ENCODE data around the gene RUSC2. TPM values are rescaled to one million over a fixed set of nuclear protein-coding genes. Genes with fewer than 3 reads are reported as not detected.

Gene RUSC2
- total and polyA plus RNA-seq, 2 of the 13 experiments (the other 11 are each of a cell fraction or from before 2014, with no cell fraction given) = 2.8 to 3.3 TPM

DNA sequence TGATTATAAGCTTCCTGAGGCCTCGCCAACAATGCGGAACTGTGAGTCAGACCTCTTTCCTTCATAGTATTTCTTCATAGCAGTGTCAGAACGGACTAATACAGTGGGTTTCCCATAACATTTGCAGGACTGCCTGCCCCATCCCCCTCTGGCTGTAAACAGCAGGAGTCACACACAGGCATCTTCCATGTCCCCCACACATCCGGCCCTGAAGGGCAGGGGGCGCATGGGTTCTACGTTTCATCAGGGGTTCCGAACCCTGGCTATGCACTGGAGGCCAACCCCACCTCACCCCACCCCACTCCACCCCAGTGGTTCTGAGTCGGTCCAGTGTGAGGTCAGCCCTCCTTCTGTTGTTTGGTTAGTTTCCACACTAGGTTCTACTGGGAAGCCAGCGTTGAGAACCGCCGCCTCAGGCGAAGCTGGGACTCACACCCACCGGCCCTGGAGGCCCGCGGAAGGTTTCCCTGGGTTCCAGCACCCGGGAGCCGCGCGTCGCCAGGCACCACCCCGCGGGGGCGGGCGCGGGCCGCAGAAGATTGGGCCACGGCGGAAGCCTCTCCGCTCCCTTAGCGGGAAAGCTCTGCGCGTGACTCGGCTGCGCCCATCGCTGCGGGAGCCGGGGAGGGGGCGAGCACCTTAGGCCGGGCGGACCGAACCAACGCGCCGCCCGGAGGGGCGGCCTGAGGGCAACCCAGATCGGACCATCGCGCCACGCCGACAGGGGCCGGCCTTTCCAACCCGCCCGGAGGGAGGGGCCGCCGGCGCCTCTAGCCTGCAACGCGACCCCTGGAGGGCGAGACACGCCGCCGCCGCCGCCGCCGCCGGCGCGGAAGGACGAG is at the start of gene RUSC2 (continued):
- TF ChIP-seq HNRNPL (IDR thresholded peaks at IDR 0.05; ENCODE audit: low read depth, low read length) = no peak
- TF ChIP-seq GATAD1 (CRISPR knock-in tag; IDR thresholded peaks at IDR 0.05) = peak; percentile 19; the same call in 1 of the 2 replicates
- TF ChIP-seq, protein P1, sequence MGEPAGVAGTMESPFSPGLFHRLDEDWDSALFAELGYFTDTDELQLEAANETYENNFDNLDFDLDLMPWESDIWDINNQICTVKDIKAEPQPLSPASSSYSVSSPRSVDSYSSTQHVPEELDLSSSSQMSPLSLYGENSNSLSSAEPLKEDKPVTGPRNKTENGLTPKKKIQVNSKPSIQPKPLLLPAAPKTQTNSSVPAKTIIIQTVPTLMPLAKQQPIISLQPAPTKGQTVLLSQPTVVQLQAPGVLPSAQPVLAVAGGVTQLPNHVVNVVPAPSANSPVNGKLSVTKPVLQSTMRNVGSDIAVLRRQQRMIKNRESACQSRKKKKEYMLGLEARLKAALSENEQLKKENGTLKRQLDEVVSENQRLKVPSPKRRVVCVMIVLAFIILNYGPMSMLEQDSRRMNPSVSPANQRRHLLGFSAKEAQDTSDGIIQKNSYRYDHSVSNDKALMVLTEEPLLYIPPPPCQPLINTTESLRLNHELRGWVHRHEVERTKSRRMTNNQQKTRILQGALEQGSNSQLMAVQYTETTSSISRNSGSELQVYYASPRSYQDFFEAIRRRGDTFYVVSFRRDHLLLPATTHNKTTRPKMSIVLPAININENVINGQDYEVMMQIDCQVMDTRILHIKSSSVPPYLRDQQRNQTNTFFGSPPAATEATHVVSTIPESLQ (CRISPR knock-in tag; conservative IDR thresholded peaks at IDR 0.05) = 0 out of 2 replicates have a peak, but pooled peaks have one; percentile 19
- peak; percentile 44; the same call in 1 of the 2 replicates for TF ChIP-seq ISL2 (CRISPR knock-in tag; IDR thresholded peaks at IDR 0.05)
- TF ChIP-seq, protein P2, sequence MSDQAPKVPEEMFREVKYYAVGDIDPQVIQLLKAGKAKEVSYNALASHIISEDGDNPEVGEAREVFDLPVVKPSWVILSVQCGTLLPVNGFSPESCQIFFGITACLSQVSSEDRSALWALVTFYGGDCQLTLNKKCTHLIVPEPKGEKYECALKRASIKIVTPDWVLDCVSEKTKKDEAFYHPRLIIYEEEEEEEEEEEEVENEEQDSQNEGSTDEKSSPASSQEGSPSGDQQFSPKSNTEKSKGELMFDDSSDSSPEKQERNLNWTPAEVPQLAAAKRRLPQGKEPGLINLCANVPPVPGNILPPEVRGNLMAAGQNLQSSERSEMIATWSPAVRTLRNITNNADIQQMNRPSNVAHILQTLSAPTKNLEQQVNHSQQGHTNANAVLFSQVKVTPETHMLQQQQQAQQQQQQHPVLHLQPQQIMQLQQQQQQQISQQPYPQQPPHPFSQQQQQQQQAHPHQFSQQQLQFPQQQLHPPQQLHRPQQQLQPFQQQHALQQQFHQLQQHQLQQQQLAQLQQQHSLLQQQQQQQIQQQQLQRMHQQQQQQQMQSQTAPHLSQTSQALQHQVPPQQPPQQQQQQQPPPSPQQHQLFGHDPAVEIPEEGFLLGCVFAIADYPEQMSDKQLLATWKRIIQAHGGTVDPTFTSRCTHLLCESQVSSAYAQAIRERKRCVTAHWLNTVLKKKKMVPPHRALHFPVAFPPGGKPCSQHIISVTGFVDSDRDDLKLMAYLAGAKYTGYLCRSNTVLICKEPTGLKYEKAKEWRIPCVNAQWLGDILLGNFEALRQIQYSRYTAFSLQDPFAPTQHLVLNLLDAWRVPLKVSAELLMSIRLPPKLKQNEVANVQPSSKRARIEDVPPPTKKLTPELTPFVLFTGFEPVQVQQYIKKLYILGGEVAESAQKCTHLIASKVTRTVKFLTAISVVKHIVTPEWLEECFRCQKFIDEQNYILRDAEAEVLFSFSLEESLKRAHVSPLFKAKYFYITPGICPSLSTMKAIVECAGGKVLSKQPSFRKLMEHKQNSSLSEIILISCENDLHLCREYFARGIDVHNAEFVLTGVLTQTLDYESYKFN (CRISPR knock-in tag; conservative IDR thresholded peaks at IDR 0.05) = peak; percentile 55
- peak; percentile 20; the same call in 1 of the 2 replicates for TF ChIP-seq GLI4 (CRISPR knock-in tag; IDR thresholded peaks at IDR 0.05; ENCODE audit: borderline replicate concordance)
- TF ChIP-seq, protein P3, sequence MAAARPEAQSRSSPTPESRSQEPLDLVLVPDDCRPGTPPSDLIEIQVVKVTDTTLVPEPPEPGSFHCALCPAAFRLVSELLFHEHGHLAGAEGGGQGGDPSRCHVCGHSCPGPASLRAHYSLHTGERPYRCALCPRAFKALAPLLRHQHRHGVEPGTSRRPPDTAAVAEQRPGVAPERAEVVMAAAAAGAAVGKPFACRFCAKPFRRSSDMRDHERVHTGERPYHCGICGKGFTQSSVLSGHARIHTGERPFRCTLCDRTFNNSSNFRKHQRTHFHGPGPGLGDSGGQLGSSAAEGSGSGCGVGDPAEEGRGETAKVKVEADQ (CRISPR knock-in tag; IDR thresholded peaks at IDR 0.05; ENCODE audit: borderline replicate concordance) = 0 out of 2 replicates have a peak, but pooled peaks have one; percentile 42
- TF ChIP-seq, protein P4, sequence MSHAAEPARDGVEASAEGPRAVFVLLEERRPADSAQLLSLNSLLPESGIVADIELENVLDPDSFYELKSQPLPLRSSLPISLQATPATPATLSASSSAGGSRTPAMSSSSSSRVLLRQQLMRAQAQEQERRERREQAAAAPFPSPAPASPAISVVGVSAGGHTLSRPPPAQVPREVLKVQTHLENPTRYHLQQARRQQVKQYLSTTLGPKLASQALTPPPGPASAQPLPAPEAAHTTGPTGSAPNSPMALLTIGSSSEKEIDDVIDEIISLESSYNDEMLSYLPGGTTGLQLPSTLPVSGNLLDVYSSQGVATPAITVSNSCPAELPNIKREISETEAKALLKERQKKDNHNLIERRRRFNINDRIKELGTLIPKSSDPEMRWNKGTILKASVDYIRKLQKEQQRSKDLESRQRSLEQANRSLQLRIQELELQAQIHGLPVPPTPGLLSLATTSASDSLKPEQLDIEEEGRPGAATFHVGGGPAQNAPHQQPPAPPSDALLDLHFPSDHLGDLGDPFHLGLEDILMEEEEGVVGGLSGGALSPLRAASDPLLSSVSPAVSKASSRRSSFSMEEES (CRISPR knock-in tag; IDR thresholded peaks at IDR 0.05) = peak; percentile 79
- TF ChIP-seq AHR (CRISPR knock-in tag; IDR thresholded peaks at IDR 0.05) = 0 out of 2 replicates have a peak, but pooled peaks have one; percentile 9
- TF ChIP-seq RBAK (CRISPR knock-in tag; IDR thresholded peaks at IDR 0.05) = no peak
- TF ChIP-seq ZNF44 (CRISPR knock-in tag; IDR thresholded peaks at IDR 0.05) = no peak
- TF ChIP-seq, protein P5, sequence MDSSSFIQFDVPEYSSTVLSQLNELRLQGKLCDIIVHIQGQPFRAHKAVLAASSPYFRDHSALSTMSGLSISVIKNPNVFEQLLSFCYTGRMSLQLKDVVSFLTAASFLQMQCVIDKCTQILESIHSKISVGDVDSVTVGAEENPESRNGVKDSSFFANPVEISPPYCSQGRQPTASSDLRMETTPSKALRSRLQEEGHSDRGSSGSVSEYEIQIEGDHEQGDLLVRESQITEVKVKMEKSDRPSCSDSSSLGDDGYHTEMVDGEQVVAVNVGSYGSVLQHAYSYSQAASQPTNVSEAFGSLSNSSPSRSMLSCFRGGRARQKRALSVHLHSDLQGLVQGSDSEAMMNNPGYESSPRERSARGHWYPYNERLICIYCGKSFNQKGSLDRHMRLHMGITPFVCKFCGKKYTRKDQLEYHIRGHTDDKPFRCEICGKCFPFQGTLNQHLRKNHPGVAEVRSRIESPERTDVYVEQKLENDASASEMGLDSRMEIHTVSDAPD (CRISPR knock-in tag; IDR thresholded peaks at IDR 0.05) = 0 out of 2 replicates have a peak, but pooled peaks have one; percentile 25
- 0 out of 2 replicates have a peak, but pooled peaks have one; percentile 60 for TF ChIP-seq HDAC1 (CRISPR knock-in tag; IDR thresholded peaks at IDR 0.05)
- TF ChIP-seq, protein P6, sequence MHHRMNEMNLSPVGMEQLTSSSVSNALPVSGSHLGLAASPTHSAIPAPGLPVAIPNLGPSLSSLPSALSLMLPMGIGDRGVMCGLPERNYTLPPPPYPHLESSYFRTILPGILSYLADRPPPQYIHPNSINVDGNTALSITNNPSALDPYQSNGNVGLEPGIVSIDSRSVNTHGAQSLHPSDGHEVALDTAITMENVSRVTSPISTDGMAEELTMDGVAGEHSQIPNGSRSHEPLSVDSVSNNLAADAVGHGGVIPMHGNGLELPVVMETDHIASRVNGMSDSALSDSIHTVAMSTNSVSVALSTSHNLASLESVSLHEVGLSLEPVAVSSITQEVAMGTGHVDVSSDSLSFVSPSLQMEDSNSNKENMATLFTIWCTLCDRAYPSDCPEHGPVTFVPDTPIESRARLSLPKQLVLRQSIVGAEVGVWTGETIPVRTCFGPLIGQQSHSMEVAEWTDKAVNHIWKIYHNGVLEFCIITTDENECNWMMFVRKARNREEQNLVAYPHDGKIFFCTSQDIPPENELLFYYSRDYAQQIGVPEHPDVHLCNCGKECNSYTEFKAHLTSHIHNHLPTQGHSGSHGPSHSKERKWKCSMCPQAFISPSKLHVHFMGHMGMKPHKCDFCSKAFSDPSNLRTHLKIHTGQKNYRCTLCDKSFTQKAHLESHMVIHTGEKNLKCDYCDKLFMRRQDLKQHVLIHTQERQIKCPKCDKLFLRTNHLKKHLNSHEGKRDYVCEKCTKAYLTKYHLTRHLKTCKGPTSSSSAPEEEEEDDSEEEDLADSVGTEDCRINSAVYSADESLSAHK (CRISPR knock-in tag; IDR thresholded peaks at IDR 0.05; ENCODE audit: borderline replicate concordance) = no peak
- TF ChIP-seq ZNF713 (CRISPR knock-in tag; IDR thresholded peaks at IDR 0.05) = no peak
- peak; percentile 72 for TF ChIP-seq ZNF230 (CRISPR knock-in tag; IDR thresholded peaks at IDR 0.05)
